GM18868 (cell line): ENCODE measurements around the gene MICAL3.

Experiments used
- ATAC-seq: cut with Tn5 transposase; IDR thresholded peaks from one replicate; pipeline ENCODE4 v1.9.1; 2021; ENCODE audit warnings: mild to moderate bottlenecking, moderate library complexity; ENCODE audit not compliant: unreplicated experiment

Gene MICAL3

DNA sequence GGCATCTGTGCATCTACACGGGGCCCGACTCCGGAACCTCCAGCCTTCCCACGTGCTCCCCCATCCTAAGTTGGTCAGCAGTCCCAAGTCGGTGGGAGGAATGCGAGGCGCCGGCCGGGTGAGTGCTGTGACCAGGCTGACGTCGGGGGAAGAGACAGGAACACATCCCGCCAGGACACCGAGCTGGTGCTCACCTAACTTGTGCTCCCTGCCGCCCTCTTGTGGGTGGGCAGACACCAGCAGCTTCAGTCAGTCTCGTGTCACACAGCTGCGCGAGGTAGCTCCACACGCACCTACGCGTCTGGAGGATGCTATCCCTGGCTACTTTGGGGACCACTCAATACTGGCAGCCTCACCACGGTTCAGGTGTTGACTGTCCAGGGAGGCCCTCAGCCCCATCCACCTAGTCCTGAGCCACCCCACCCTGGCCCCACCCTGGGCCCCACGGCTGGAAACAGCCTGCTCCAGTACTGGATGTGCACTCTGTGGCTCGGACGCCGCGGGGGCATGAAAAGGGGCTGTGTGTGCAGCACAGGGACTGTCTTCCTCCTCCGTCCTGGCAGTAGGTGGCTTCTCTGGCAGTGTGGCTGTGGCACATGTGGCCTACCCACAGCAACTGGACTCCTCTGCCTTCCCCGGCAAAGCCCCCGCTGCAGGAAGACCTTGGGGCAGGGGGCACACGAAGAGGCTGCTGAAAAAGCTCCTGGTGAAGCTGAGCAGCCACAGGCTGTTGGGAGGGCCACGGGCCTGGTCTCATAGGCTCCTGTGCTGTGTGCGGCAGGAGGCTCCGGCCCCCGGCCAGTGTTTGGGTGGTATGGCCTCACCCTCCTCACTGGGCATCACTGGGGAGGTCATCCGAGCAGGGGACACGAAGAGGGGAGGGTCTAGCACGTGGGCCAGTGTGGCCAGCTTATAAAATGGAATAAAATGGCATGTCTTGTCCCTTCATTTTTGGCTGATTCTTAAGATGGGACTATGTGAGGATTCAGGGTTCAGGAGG lies 238.9 kb downstream of the MICAL3 start:
- no peak for ATAC-seq

- no peak for ATAC-seq
Observed at GRCh38 chr22:17784776-17785175, 239.6 kb downstream of the MICAL3 start.

GRCh38 chr22:17783773-17784480 lies 240.4 kb downstream of the MICAL3 start:
- no peak for ATAC-seq

- no peak for ATAC-seq
Observed at GRCh38 chr22:17783312-17783711, 241.0 kb downstream of the MICAL3 start.

DNA sequence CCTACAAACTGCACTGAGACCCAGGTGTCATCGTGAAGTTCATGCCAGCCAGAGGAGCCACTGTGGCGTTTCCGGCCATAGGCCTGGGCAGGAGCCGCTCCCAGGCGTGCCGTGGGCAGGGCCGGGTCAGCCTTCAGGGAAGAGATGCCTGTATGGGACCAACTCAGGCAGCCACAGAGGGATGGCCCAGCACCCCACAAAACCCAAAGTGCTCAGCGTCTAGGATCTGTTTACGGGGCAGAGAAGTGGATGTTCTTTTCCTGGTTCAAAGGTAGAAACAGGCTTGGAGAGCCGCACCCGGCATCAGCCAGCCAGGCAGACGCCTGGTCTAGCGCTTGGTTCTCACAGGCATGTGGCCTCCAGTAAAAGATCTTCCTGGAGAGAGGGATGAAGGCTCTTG lies 241.7 kb downstream of the MICAL3 start:
- ATAC-seq: no peak

DNA sequence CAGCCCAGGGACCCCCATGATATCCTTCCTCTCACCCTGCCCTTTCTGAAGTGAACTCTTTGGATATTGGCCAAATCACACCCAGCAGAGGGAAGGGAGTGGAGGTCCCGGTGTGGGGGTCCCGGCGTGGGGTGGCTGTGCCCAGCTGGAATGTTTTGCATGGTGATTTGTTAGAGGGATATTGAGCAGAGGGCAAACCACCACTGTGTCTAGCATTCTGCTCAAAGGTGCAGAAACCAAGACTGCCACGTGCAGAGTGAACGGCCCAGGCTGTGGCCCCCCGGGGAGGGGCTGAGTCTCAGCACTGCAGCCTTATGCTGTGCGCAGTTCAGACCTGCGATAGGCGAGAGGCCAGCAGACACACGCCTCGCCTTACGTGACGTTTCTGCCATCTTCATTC lies 242.2 kb downstream of the MICAL3 start:
- ATAC-seq: no peak

DNA sequence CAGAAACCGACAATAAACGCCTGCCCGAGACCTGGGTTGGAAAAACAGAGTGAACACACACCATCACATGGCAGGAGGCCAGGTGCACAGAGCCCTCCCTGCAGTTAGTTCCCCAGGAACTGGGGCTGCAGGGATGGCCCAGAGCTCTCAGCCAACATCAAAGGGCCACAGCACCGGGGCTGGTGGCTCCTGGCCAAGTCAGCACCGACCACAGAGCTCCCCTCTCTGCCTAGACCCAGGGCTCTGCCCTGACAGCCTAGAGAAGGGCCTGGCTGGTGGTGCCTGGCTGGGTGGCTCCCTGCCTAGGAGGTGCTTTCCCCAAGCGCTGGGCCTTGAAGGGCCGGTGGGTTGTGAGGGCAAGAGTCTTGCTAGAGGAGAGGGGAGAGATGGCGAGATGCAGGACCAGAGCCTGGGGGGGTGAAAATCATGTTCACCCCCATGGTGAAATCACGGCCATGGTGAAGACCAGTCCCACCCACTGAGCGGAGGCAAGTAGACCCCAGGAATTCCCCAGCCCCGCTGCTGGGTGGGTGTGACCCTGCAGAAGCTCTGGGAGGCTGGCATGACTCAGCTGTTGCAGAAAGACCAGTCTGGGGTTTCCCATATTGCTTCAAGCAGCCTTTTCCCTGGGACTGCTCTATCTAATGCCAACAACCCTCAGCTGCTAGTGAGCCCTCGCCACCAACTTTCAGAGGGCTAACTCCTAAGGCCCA lies 242.9 kb downstream of the MICAL3 start:
- peak; percentile 62 for ATAC-seq

DNA sequence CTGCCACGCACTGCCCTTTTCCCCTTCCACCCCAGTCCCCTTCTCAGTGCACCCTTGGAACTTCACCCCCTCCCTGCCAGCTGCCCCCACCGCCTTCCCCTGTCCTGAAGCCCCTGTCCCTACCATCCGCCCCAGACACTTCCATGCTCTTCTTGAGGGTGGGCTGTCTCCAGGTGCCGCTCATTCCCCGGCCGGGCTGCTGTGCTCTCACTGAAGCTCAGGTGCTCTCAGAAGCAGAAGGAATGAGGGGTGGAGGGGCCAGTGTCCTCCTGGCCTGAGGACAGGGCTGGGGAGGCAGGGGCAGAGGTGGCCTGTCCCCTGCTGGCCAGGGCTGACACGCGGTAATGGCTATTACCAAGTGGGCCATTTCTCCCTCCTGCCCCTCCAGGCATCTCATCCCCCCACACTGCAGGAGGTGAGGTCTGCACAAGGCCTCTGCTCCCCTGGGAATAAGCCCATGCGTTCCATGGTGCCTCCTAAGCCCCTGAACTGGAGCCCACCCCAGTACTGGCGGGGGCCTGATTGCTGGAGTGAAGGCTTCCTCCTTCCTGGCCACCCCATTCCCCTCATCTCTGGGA lies 243.5 kb downstream of the MICAL3 start:
- no peak for ATAC-seq

- no peak for ATAC-seq
Observed at GRCh38 chr22:17780116-17780740, 244.1 kb downstream of the MICAL3 start.

- peak; percentile 39 for ATAC-seq
Observed at GRCh38 chr22:17779286-17780115, 244.9 kb downstream of the MICAL3 start.

GRCh38 chr22:17778412-17778976 lies 245.9 kb downstream of the MICAL3 start:
- ATAC-seq: no peak

DNA sequence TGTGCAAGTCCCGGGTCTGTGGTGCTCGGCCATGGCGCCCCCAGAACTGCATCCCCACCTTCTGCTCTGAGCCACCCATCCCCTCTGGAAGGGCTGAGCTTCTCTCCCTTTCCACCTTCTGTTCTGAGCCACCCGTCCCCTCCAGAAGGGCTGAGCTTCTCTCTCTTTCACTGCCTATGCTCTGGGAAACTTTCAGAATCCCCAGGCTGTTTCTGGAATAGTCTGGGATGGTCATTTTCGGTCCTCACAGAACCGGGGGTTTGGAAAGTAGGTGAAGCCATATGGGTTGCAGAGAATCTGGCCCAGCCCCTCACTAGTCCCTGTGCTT lies 246.7 kb downstream of the MICAL3 start:
- ATAC-seq: no peak

DNA sequence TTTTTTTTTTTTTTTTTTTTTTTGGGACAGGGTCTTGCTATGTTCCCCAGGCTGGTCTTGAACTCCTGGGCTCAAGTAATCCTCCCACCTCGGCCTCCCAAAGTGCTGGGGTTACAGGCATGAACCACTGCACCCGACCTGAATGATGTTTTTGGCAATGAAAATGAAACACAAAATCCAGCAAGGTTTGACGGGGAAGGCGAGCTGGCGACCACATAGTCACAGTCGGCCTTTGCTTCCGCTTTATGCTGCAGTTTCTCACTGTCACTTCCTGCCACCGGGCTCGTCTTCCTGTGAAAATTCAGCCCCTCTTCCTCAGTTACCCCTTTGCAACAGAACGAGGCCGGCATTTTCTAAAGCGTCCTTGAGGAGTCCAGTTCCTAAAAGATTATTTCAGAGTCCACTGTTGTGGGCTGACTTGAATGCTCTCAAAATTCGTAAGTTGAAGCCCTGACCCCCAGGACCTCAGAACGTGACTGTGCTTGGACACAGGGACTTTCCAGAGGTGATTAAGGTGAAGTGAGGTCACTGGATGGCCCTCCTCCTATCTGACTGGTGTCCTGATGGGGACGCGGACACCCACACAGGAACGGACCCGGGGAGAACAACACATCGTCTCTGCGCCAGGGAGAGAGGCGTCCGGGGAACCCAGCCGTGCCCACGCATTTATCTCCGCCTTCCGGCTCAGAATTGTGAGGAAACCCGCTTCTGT lies 247.2 kb downstream of the MICAL3 start:
- ATAC-seq: no peak

- ATAC-seq: no peak
Observed at GRCh38 chr22:17775781-17776465, 248.4 kb downstream of the MICAL3 start.

DNA sequence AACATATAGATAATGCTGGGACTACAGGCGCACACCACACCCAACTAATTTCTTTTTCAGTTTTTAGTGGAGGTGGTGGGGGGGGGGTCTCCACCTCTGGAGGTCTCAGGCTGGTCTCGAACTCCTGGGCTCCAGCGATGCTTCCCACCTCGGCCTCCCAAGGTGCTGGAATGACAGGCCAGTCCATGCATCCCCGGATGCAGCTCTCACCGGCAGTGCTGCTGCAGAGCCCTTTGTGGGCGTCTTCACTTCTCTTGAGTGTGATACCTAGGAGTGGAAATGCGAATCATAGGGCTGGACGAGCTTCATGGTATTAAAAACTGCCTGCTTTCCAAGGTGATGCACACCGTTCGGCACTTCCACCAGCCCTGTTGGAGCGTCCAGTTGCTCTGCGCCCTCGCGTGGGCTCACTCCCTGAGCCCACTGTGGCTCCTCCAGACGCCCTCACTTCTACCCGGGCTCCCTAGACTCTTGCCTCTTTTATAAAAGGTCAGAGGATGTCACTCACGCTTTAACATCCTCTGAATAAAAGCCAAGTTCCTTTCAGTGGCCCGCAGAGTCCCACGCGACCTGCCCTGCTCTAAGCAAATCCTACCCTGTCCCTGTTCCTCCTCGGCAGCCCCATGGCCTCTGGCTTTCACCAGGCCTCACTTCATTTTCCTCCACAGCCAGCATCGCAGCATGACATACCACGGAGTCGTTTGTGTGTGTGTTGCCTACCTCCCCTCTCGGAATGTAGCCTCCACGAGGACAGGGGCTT lies 249.3 kb downstream of the MICAL3 start:
- no peak for ATAC-seq

DNA sequence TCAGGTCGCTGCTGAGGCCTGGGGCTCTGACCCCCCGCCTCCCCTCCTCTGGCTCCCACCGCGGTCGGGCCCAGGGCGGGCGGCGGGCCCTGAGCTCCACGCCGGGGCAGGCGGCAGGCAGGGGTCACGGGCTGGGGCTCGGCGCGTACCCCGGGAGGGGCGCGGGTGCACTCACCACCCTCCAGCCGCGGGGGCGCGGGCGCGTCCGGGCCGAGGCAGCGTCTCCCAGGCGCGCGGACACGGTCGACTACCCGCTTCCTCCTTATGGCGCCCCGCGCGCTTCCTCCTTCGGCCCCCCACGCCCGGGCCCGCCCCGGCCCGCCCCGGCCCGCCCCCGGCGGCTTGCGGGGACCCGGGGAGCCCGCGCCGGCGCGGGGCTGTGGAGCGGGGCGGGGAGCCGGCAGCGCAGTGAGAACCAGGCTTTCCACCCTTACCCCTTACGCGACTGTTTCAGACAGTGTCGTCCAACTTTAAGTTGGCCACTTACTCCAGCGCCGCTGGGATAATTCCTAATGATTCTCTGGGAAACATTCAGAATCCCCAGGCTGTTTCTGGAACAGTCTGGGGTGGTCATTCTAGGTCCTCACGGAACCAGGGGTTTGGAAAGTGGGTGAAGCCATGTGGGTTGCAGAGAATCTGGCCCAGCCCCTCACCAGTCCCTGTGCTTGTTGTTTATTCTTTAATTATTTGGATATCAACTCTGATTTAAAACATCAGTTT lies 250.0 kb downstream of the MICAL3 start, which contains the start of gene BID:
BID (minus strand) TSS at position 264 of the 720 bp plus-strand sequence. CDS start 24,353 bp downstream, outside the sequence.
- ATAC-seq: peak; percentile 37
